AG04450 (cell line): ENCODE results near the gene VSX2. TPM values are rescaled to one million over a fixed set of nuclear protein-coding genes. Genes with fewer than 3 reads are reported as not detected.

Source experiments
- CTCF ChIA-PET: fragments of 300-600, 350-600 bp; formaldehyde crosslinking; extraction: SDS; loops from one replicate; lab custom pipeline; 2022; ENCODE audit warnings: antibody characterized with exemption, inconsistent platforms; lab: Charles Lee
- POLR2A ChIA-PET: fragments of 350-600 bp; formaldehyde crosslinking; extraction: SDS; loops from one replicate; lab custom pipeline; 2021; ENCODE audit warnings: antibody characterized with exemption, inconsistent platforms; lab: Yijun Ruan, JAX
- DNase-seq: peaks from one replicate; pipeline ENCODE4 v3.0.0-alpha.2; 2011; ENCODE audit warnings: low read depth, low spot score
- H3K27ac ChIP-seq: one replicate; pipeline ENCODE4 v1.5.1; 2012; ENCODE audit warnings: low read depth, low read length, control low read depth
- H3K27me3 ChIP-seq: one replicate; pipeline ENCODE4 v1.6.0; 2012; ENCODE audit warnings: low read length; ENCODE audit not compliant: control insufficient read depth, insufficient read depth
- H3K4me3 ChIP-seq: 2 replicates; pipeline ENCODE4 v1.5.1; 2011; ENCODE audit warnings: mild to moderate bottlenecking, low read depth, low read length, control low read depth
- H3K9me3 ChIP-seq: 2 replicates; pipeline ENCODE4 v1.5.1; 2012; ENCODE audit warnings: low read length; ENCODE audit not compliant: control insufficient read depth, insufficient read depth
- polyA plus RNA-seq: library from polyadenylated mRNA; depleted of rRNA; stranded (reverse); fragments of >200 nt; gene quantifications from 2 replicates; pipeline ENCODE4 v1.2.3, GENCODE V29; 2011
- TF ChIP-seq, protein P1 (sequence below): IDR thresholded peaks from 2 replicates; pipeline ENCODE4 v1.5.1; 2011; ENCODE audit warnings: low read depth, low read length, control low read depth, inconsistent platforms

The VSX2 gene
- polyA plus RNA-seq, 1 experiment = not detected

DNA sequence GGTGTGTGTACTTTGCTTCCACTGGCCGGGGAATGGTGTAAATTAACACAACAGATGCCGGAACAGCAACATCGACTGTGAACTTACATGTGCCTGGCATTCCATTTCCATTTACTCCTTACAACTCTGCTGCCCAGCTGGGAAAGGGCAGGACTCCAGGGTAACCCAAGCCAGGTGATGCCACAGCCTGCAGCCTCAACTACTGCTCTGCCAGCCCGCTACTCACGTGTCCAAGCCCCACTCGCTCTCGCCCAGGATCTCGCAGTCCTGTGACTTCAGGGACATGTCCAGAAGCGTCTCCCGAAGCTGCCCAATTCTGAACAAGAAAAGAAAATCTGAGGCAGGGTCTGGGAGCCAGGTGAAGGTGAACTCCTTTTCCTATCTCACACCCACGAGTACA is 52.8 kb downstream of the VSX2 start:
- Histone ChIP-seq H3K4me3 (no peak overlapping the region), H3K9me3 (no peaks in the 10 kb centered on the region), H3K27ac (no peak overlapping the region), H3K27me3 (no peaks in the 10 kb centered on the region)
- CTCF ChIA-PET = interaction anchor here (0.6 to 1.3 kb wide), 2 partner anchors 11 to 142 kb away, joined by 3 read pairs; partner anchors contain the start of gene ABCD4
- TF ChIP-seq, protein P1, sequence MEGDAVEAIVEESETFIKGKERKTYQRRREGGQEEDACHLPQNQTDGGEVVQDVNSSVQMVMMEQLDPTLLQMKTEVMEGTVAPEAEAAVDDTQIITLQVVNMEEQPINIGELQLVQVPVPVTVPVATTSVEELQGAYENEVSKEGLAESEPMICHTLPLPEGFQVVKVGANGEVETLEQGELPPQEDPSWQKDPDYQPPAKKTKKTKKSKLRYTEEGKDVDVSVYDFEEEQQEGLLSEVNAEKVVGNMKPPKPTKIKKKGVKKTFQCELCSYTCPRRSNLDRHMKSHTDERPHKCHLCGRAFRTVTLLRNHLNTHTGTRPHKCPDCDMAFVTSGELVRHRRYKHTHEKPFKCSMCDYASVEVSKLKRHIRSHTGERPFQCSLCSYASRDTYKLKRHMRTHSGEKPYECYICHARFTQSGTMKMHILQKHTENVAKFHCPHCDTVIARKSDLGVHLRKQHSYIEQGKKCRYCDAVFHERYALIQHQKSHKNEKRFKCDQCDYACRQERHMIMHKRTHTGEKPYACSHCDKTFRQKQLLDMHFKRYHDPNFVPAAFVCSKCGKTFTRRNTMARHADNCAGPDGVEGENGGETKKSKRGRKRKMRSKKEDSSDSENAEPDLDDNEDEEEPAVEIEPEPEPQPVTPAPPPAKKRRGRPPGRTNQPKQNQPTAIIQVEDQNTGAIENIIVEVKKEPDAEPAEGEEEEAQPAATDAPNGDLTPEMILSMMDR = no peak
- DNase-seq = no peak
- POLR2A ChIA-PET = interaction anchor here (0.6 kb wide), 1 partner anchor 40 kb away, joined by 3 read pairs; no protein-coding TSS in a partner anchor

DNA sequence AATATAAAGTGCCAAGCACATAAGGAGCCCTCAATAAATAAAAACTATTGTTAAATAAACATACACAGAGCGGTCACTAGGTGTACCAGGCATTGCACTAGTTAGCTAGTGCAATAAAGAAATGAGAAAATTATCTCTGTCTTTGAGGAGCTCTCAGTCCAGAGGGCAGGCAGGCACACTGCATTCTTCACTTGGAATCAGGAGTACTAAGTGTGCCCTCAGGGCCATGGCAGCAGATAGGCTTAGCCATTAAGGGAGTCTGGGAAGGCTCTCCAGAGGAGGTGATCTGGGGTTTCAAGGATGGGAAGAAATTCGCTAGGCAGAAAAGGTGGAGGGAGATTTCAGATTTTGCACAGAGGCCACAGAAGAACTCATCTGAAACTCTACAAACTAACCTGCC is 54.4 kb downstream of the VSX2 start:
- Histone ChIP-seq H3K27ac (no peak overlapping the region), H3K4me3 (no peak overlapping the region), H3K9me3 (no peaks in the 10 kb centered on the region), H3K27me3 (no peaks in the 10 kb centered on the region)
- ChIA-PET CTCF (interaction anchor here (0.7 to 3.2 kb wide), 2 partner anchors 19 to 181 kb away, joined by 3 to 13 read pairs; no protein-coding TSS in a partner anchor), POLR2A (no interaction called here)
- TF ChIP-seq, protein P1 = no peak
- DNase-seq = no peak

DNA sequence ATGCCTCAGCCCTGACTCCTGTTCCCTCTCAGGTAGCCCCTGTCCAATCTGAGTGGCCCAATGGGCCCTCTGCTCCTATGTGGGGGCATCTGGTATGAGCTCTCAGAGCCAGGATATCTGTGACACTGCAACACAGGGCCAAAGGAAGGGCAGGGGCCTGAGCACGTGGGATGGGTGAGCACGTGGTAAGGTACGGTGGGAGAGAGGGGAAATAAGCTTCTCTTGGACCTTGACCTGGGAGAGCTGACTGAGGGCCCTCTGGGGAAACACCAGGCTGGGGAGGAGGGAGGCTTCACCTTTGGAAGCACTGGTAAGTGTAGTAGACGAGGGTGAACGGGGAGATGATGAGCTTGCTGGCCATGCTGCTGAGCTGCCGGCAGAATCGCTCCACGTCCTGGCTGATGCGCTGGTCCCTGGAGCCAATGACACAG is 56.8 kb downstream of the VSX2 start:
- CTCF ChIA-PET = interaction anchor here (0.6 kb wide), 1 partner anchor 144 kb away, joined by 3 read pairs; no protein-coding TSS in a partner anchor
- Histone ChIP-seq H3K4me3 (no peak overlapping the region), H3K9me3 (no peaks in the 10 kb centered on the region), H3K27me3 (no peaks in the 10 kb centered on the region), H3K27ac (no peak overlapping the region)
- POLR2A ChIA-PET = no interaction called here
- no peak for DNase-seq
- TF ChIP-seq, protein P1 = no peak

DNA sequence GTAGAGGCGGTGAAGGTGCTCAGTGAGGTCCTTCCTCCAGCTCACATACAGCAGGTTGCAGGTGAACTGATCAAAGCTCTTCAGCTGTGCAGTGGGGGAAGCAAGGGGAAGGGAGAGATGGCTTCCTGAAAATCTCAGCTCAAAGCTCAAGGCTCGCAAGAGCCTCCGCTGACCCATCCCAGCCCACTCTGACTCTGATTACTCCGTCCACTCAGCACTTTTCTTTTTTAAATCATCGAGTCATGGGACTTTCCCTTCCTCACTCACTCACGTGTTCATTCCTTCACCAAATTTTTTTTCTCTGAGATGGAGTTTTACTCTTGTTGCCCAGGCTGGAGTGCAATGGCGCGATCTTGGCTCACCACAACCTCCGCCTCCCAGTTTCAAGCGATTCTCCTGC is 58.7 kb downstream of the VSX2 start:
- TF ChIP-seq, protein P1 = no peak
- ChIA-PET POLR2A (interaction anchor here (1.7 kb wide), 1 partner anchor 28 kb away, joined by 4 read pairs; no protein-coding TSS in a partner anchor), CTCF (interaction anchor here (1.3 kb wide), 1 partner anchor 12 kb away, joined by 3 read pairs; no protein-coding TSS in a partner anchor)
- no peak for DNase-seq
- Histone ChIP-seq H3K27me3 (no peaks in the 10 kb centered on the region), H3K27ac (no peak overlapping the region), H3K4me3 (no peak overlapping the region), H3K9me3 (peaks cover 4% of the 10 kb centered on the region; the same call in 1 of the 2 replicates)

DNA sequence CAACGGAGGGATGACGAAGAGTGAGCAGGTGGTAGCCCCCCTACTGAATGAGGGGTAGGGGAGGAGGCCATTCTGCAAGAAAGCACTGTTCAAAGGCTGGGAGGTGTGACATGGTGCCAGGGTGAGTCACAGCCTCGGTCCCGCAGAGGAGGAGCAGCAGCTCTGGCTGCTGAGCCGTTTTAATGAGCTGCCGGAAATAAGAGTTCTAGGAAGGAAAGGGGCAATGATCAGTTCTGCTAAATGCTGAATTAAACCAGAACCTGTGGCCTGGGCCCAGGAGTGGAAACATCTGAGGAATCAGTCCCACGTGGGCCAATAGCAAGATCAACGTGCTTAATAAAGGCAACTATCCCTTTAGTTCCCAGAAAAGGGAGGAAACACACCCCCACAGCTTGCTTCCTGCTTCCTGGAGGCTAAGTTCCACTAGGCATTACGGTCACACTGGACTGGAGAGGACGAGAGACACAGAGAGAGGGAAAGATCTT is 59.9 kb downstream of the VSX2 start:
- no peak for DNase-seq
- TF ChIP-seq, protein P1 = no peak
- POLR2A ChIA-PET = interaction anchor here (1.7 kb wide), 1 partner anchor 29 kb away, joined by 4 read pairs; no protein-coding TSS in a partner anchor
- H3K27me3 ChIP-seq = no peaks in the 10 kb centered on the region
- H3K9me3 ChIP-seq = peaks cover 4% of the 10 kb centered on the region; the same call in 1 of the 2 replicates
- CTCF ChIA-PET = interaction anchor here (1.0 to 1.3 kb wide), 2 partner anchors 8 to 13 kb away, joined by 3 read pairs; no protein-coding TSS in a partner anchor
- H3K4me3 ChIP-seq = no peak overlapping the region
- no peak overlapping the region for H3K27ac ChIP-seq
